ENCODE measurements around the gene ACSS2.

The ACSS2 gene

GRCh38 chr20:34928411-34928810, 52.0 kb downstream of the ACSS2 start:
- no peaks in the 10 kb centered on the region for H3K27me3 ChIP-seq (ENCODE audit: insufficient read depth, low read depth)
- TF ChIP-seq CTCF (conservative IDR thresholded peaks at IDR 0.05; ENCODE audit: low read depth, low read length), result no peak
- H3K27ac ChIP-seq, result no peak overlapping the region
- H4K20me1 ChIP-seq (ENCODE audit: insufficient read depth), result no peaks in the 10 kb centered on the region
- no peak overlapping the region for H3K4me3 ChIP-seq (IDR thresholded peaks at IDR 0.05; ENCODE audit: insufficient read depth, low read depth, low read length)
- no peak overlapping the region for H3K4me2 ChIP-seq
- H3K4me1 ChIP-seq (ENCODE audit: low read depth, poor library complexity, severe bottlenecking), result no peaks in the 10 kb centered on the region
- no peaks in the 10 kb centered on the region for H3K79me2 ChIP-seq (ENCODE audit: insufficient read depth, low read depth)
- H2AFZ ChIP-seq (ENCODE audit: low read depth), result no peak overlapping the region
- no peak overlapping the region for H3K9ac ChIP-seq
- H3K36me3 ChIP-seq (ENCODE audit: insufficient read depth), result no peaks in the 10 kb centered on the region

GRCh38 chr20:34931771-34932170, 55.4 kb downstream of the ACSS2 start:
- no peak overlapping the region for H3K27ac ChIP-seq
- TF ChIP-seq CTCF (conservative IDR thresholded peaks at IDR 0.05; ENCODE audit: low read depth, low read length), result no peak
- no peaks in the 10 kb centered on the region for H3K27me3 ChIP-seq (ENCODE audit: insufficient read depth, low read depth)
- H3K4me1 ChIP-seq (ENCODE audit: low read depth, poor library complexity, severe bottlenecking), result no peaks in the 10 kb centered on the region
- H4K20me1 ChIP-seq (ENCODE audit: insufficient read depth), result no peaks in the 10 kb centered on the region
- no peak overlapping the region for H3K9ac ChIP-seq
- H3K4me2 ChIP-seq, result no peak overlapping the region
- no peaks in the 10 kb centered on the region for H3K36me3 ChIP-seq (ENCODE audit: insufficient read depth)
- H3K79me2 ChIP-seq (ENCODE audit: insufficient read depth, low read depth), result no peaks in the 10 kb centered on the region
- no peak overlapping the region for H3K4me3 ChIP-seq (IDR thresholded peaks at IDR 0.05; ENCODE audit: insufficient read depth, low read depth, low read length)
- no peak overlapping the region for H2AFZ ChIP-seq (ENCODE audit: low read depth)

- no peak overlapping the region for H3K27ac ChIP-seq
- no peaks in the 10 kb centered on the region for H3K79me2 ChIP-seq (ENCODE audit: insufficient read depth, low read depth)
- peaks cover 8% of the 10 kb centered on the region for H3K4me1 ChIP-seq (ENCODE audit: low read depth, poor library complexity, severe bottlenecking)
- H3K36me3 ChIP-seq (ENCODE audit: insufficient read depth), result no peaks in the 10 kb centered on the region
- H4K20me1 ChIP-seq (ENCODE audit: insufficient read depth), result no peaks in the 10 kb centered on the region
- no peak overlapping the region for H3K4me2 ChIP-seq
- H3K27me3 ChIP-seq (ENCODE audit: insufficient read depth, low read depth), result no peaks in the 10 kb centered on the region
- H3K9ac ChIP-seq, result no peak overlapping the region
- no peak overlapping the region for H2AFZ ChIP-seq (ENCODE audit: low read depth)
- TF ChIP-seq CTCF (conservative IDR thresholded peaks at IDR 0.05; ENCODE audit: low read depth, low read length), result no peak
- H3K4me3 ChIP-seq (IDR thresholded peaks at IDR 0.05; ENCODE audit: insufficient read depth, low read depth, low read length), result no peak overlapping the region
Observed at GRCh38 chr20:34938466-34939163, 62.2 kb downstream of the ACSS2 start.

GRCh38 chr20:34940081-34940481, 63.7 kb downstream of the ACSS2 start:
- no peak overlapping the region for H3K4me2 ChIP-seq
- no peak for TF ChIP-seq CTCF (conservative IDR thresholded peaks at IDR 0.05; ENCODE audit: low read depth, low read length)
- H3K36me3 ChIP-seq (ENCODE audit: insufficient read depth), result no peaks in the 10 kb centered on the region

More at GRCh38 chr20:34940081-34940481, 63.7 kb downstream of the ACSS2 start:
- Histone ChIP-seq H3K4me3 (IDR thresholded peaks at IDR 0.05; ENCODE audit: insufficient read depth, low read depth, low read length) (no peak overlapping the region), H3K27ac (no peak overlapping the region), H3K4me1 (ENCODE audit: low read depth, poor library complexity, severe bottlenecking) (peaks cover 17% of the 10 kb centered on the region), H3K9ac (no peak overlapping the region), H2AFZ (ENCODE audit: low read depth) (no peak overlapping the region), H3K27me3 (ENCODE audit: insufficient read depth, low read depth) (no peaks in the 10 kb centered on the region), H4K20me1 (ENCODE audit: insufficient read depth) (no peaks in the 10 kb centered on the region), H3K79me2 (ENCODE audit: insufficient read depth, low read depth) (no peaks in the 10 kb centered on the region)

All from KMS-11 (cell line).